HG03571 (cell line): Measurements from ENCODE around the gene HOXC6.
"Not testable (repeated sequence)": the region's sequence is repeated elsewhere in the genome, so short reads cannot be mapped to it uniquely, and the experiment has no call there.

Experiments used
- ATAC-seq: cut with Tn5 transposase; IDR thresholded peaks from one replicate; pipeline ENCODE4 v1.9.1; 2021; ENCODE audit not compliant: unreplicated experiment

The HOXC6 gene

DNA sequence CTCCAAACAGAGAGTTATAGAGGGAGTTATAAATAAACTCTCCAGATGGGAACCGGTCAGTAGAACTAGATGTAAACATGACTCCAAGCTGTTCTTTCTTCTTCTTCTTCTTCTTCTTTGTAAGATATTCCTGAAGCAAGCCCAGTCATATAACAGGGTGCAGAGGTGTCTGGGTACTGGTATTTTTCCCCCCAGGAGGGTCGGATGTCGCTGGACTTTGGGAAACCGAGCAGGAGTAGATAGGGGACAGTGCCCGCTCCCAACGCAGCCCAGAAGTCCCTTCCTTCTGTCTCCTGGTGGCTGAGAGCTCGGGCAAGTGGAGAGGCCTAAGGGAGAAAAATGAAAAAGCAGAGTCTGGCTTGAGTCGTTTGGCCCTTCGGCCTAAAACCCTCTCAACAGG is 50.9 kb downstream of the HOXC6 start:
- ATAC-seq, result not testable (repeated sequence)
